ENCODE results near the gene NECAB2. TPM values are rescaled to one million over a fixed set of nuclear protein-coding genes. Genes with fewer than 3 reads are reported as not detected.
A peak's percentile ranks its signal among the peaks of the same experiment; 100 is the strongest.

NECAB2 gene
- total RNA-seq, 4 donors from 2014 or later = 1.1 TPM; not detected in 3

DNA sequence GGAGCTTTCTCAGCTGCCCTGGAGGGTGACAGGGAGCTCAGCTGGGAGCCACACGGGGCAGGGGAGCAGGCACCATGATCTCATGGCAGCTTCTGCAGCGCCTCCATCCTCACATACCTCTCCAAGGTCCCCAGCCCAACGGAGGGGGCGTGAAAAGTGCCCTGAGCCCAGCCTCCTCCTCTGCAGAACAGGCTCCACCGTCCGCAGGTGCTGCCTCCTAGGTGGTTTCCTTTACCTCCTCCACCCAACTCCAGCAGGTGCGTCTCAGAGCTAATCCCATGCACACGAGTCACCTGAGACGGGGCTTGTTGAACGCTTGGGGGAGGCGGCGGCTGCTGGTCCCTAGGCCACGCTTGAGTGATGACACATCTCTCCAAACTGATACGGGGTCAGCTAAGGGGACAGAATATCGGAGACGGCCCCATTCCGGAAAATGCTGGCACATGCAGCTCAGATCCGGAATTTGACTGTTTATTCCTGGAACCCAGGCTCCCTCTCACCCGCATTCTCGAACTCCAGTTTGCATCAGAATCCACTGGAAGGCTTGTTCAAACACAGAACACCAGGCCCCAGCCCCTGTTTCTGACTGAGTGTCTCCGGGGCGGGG is 74.9 kb downstream of the NECAB2 start:
- Histone ChIP-seq H3K36me3 (peaks cover 0 to 10% of the 10 kb centered on the region in 2 donors), H3K4me3 (no peak overlapping the region), H3K27me3 (peaks cover 29% of the 10 kb centered on the region), H3K27ac (no peak overlapping the region), H3K4me1 (no peaks in the 10 kb centered on the region), H3K9me3 (no peaks in the 10 kb centered on the region)
- WGBS, 2 donors (ENCODE audit: low coverage in 1 of 2) = 73% methylated on average over 7 of the region's 22 CpGs; no CpG with 5 or more reads in 1 of the 2 donors
- TF ChIP-seq, protein P1, sequence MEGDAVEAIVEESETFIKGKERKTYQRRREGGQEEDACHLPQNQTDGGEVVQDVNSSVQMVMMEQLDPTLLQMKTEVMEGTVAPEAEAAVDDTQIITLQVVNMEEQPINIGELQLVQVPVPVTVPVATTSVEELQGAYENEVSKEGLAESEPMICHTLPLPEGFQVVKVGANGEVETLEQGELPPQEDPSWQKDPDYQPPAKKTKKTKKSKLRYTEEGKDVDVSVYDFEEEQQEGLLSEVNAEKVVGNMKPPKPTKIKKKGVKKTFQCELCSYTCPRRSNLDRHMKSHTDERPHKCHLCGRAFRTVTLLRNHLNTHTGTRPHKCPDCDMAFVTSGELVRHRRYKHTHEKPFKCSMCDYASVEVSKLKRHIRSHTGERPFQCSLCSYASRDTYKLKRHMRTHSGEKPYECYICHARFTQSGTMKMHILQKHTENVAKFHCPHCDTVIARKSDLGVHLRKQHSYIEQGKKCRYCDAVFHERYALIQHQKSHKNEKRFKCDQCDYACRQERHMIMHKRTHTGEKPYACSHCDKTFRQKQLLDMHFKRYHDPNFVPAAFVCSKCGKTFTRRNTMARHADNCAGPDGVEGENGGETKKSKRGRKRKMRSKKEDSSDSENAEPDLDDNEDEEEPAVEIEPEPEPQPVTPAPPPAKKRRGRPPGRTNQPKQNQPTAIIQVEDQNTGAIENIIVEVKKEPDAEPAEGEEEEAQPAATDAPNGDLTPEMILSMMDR (IDR thresholded peaks at IDR 0.05) = no peak
- TF ChIP-seq POLR2A (IDR thresholded peaks at IDR 0.05) (no peak), EP300 (IDR thresholded peaks at IDR 0.05) (no peak), POLR2AphosphoS5 (IDR thresholded peaks at IDR 0.05) (no peak)
- ATAC-seq = no peak

DNA sequence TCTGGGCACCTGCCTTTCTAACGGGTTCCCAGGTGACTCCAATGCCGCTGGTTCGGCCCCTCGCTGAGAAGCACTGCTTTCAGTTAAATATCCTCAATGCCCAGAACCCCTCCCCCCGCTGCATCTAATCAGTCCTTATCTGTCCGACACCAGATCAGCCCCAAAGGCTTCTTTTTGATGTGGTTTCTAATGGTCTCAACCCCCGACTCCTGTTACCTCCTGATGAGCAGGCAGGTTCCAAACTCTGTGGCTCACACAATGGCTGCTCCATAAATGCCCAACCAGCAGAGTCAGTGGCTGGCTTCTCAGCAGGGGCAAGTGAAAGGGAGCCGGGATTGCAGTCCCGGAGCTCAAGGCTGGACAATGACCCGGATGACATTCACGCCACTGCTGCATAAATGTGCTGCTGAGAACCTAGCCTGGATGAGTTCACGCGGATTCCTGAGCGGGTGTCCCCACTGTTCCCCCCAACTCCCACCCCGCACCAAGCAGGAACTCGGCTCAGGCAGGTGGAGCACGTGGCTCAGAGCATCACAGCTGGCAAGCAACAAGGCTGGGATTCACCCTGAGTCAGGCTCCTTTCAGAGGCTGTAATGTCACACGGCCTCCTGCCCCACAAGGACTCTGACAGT is 75.6 kb downstream of the NECAB2 start:
- Histone ChIP-seq H3K27me3 (peaks cover 23% of the 10 kb centered on the region), H3K4me3 (no peak overlapping the region), H3K36me3 (peaks cover 0 to 16% of the 10 kb centered on the region in 2 donors), H3K9me3 (no peaks in the 10 kb centered on the region), H3K27ac (no peak overlapping the region), H3K4me1 (no peaks in the 10 kb centered on the region)
- TF ChIP-seq POLR2AphosphoS5 (IDR thresholded peaks at IDR 0.05) (no peak), EP300 (IDR thresholded peaks at IDR 0.05) (no peak), POLR2A (IDR thresholded peaks at IDR 0.05) (no peak)
- TF ChIP-seq, protein P1 (IDR thresholded peaks at IDR 0.05) = no peak
- WGBS, 2 donors (ENCODE audit: low coverage in 1 of 2) = 50% methylated on average over 4 of the region's 18 CpGs; no CpG with 5 or more reads in 1 of the 2 donors
- ATAC-seq = no peak

DNA sequence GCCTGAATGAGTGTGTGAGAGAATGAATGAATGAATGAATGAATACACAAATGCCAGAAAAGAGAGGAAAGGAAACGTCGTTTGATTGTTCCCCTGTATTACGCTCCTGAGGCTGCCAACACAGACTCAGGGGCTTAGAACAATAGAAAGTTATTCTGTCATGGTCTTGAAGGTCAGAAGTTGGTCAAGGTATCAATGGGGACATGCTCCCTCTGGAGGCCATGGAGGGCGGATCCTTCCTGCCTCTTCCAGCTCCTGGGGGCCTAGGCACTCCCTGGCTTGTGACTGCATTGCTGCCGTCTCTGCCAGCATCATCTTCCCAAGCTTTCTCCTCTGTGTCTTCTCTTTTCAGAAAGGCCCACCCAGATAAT is 76.1 kb downstream of the NECAB2 start:
- TF ChIP-seq, protein P1 (IDR thresholded peaks at IDR 0.05) = peak in 1 of 4 experiments; percentile 19
- no peak for TF ChIP-seq POLR2A (IDR thresholded peaks at IDR 0.05)
- TF ChIP-seq POLR2AphosphoS5 (IDR thresholded peaks at IDR 0.05) = no peak
- no peak for TF ChIP-seq EP300 (IDR thresholded peaks at IDR 0.05)
- ATAC-seq = no peak

DNA sequence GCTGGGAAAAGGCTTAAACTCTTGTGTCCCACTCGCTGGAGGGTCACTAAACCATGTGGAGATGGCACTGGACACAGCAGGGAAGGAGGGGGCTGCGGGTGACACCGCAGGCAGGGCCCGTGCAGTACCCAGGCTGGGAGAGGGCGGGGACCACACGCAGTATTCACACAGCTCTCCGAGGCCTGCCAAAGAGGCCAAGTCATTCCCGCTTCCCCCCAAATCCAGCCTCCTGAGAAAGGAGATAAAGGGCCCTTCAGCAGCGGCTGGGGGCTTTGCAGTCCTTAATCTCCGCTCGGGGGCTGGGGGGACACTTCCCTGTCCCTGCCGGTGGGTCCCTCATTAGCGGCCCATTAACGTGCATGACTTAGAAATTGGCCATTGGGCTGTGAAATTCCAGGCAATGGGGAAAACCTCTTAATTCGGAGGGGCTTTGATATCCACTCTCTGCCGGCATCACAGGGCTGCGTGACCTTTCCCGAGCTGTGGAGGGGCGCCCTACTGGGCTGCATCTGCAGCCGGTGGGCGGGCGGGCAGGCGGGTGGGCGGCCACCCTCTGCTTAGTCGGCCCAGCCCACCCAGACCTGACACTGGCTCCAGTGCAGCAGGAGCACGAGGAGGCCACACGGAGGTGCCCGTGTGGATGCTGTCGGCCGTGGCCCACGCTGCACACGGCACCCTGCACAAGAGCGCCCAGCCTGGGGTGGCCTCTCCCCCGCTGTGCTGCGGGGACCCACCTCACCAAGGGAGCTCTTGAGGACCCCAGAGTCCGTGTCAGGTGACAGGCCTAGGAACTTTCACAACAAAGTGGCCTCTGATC is 77.2 kb downstream of the NECAB2 start:
- Histone ChIP-seq H3K9me3 (no peaks in the 10 kb centered on the region), H3K27me3 (peaks cover 16% of the 10 kb centered on the region), H3K4me3 (no peak overlapping the region), H3K4me1 (peaks cover 0 to 8% (median 0%) of the 10 kb centered on the region in 3 donors), H3K36me3 (peaks cover 0 to 32% of the 10 kb centered on the region in 2 donors), H3K27ac (no peak overlapping the region)
- no peak for ATAC-seq
- no peak for TF ChIP-seq POLR2A (IDR thresholded peaks at IDR 0.05)
- TF ChIP-seq EP300 (IDR thresholded peaks at IDR 0.05) = no peak
- TF ChIP-seq, protein P1 (IDR thresholded peaks at IDR 0.05) = no peak
- TF ChIP-seq POLR2AphosphoS5 (IDR thresholded peaks at IDR 0.05) = no peak
- 37% methylated on average over 5 of the region's 36 CpGs; no CpG with 5 or more reads in 1 of the 2 donors for WGBS, 2 donors (ENCODE audit: low coverage in 1 of 2)

More for the DNA sequence above, 76.1 kb downstream of the NECAB2 start:
- Histone ChIP-seq H3K4me3 (no peak overlapping the region), H3K27me3 (peaks cover 20% of the 10 kb centered on the region), H3K27ac (no peak overlapping the region), H3K4me1 (peaks cover 0 to 1% (median 0%) of the 10 kb centered on the region in 3 donors), H3K36me3 (peaks cover 0 to 21% of the 10 kb centered on the region in 2 donors), H3K9me3 (no peaks in the 10 kb centered on the region)
- 47 to 59% methylated on average over 4 to 5 of the region's 5 CpGs for WGBS, 2 donors (ENCODE audit: low coverage in 1 of 2)

All from gastroesophageal sphincter (tissue), 4 donors.